Smooth muscle cell (in vitro differentiated cells): ENCODE measurements around the gene RAB17. TPM values are rescaled to one million over a fixed set of nuclear protein-coding genes. Genes with fewer than 3 reads are reported as not detected.

Source experiments
- DNase-seq: peaks from one replicate; lab custom pipeline; 2025; ENCODE audit not compliant: unreplicated experiment; lab: John Stamatoyannopoulos, UW
- H2AFZ ChIP-seq: fragments of 200-600 bp; sonication (generic); 2 replicates; pipeline ENCODE4 v1.6.0; 2016; ENCODE audit warnings: antibody characterized with exemption, low read depth, mild to moderate bottlenecking
- H3F3A ChIP-seq: fragments of 200-600 bp; sonication (generic); 2 replicates; pipeline ENCODE4 v1.6.0; 2017; ENCODE audit warnings: antibody characterized with exemption, low read depth
- H3K27ac ChIP-seq: fragments of 200-600 bp; sonication (generic); 2 replicates; pipeline ENCODE4 v1.5.1; 2016; ENCODE audit warnings: low read depth, mild to moderate bottlenecking
- H3K27me3 ChIP-seq: fragments of 200-600 bp; sonication (generic); 2 replicates; pipeline ENCODE4 v1.6.1; 2016; ENCODE audit warnings: low read depth, mild to moderate bottlenecking
- H3K36me3 ChIP-seq: fragments of 200-600 bp; sonication (generic); 2 replicates; pipeline ENCODE4 v1.5.1; 2016; ENCODE audit warnings: low read depth
- H3K4me1 ChIP-seq: fragments of 200-600 bp; sonication (generic); 2 replicates; pipeline ENCODE4 v1.5.1; 2016; ENCODE audit warnings: low read depth
- H3K4me2 ChIP-seq: fragments of 200-600 bp; sonication (generic); 2 replicates; pipeline ENCODE4 v1.6.0; 2016; ENCODE audit warnings: mild to moderate bottlenecking
- H3K4me3 ChIP-seq: fragments of 200-600 bp; sonication (generic); 2 replicates; pipeline ENCODE4 v1.5.1; 2016; ENCODE audit warnings: mild to moderate bottlenecking
- H3K79me2 ChIP-seq: fragments of 200-600 bp; sonication (generic); 2 replicates; pipeline ENCODE4 v1.6.0; 2016; ENCODE audit warnings: low read depth, mild to moderate bottlenecking
- H3K9ac ChIP-seq: fragments of 200-600 bp; sonication (generic); 2 replicates; pipeline ENCODE4 v1.6.0; 2016; ENCODE audit warnings: low read depth
- H3K9me3 ChIP-seq: fragments of 200-600 bp; sonication (generic); replicated peaks from 2 replicates; pipeline ENCODE4 v1.5.1; 2016; ENCODE audit warnings: low read depth
- H4K20me1 ChIP-seq: fragments of 200-600 bp; sonication (generic); 2 replicates; pipeline ENCODE4 v1.6.0; 2016; ENCODE audit warnings: low read depth
- CTCF ChIP-seq: fragments of 200-600 bp; sonication (generic); IDR thresholded peaks from 2 replicates; pipeline ENCODE4 v1.5.1; 2017; ENCODE audit warnings: borderline replicate concordance, mild to moderate bottlenecking, antibody characterized with exemption; ENCODE audit not compliant: insufficient read depth, poor library complexity, severe bottlenecking
- WGBS: methylation state at CpG from one replicate; pipeline ENCODE4 v1.1.7; 2016; ENCODE audit warnings: low lambda C conversion rate; 5-methylcytosine and 5-hydroxymethylcytosine counted together
- polyA plus RNA-seq: library from polyadenylated mRNA; unstranded; fragments of >200 nt; fragmentation: Nextera tagmentation; extraction: Ambion mirVana; gene quantifications from 2 replicates; pipeline ENCODE4 v1.2.1, GENCODE V29; 2016
- total RNA-seq: library from RNA; depleted of rRNA; stranded (reverse); fragments of >200 nt; gene quantifications from 2 replicates; pipeline ENCODE4 v1.2.3, GENCODE V29; 2014

The RAB17 gene
- total and polyA plus RNA-seq, 2 experiments from 2014 or later, result 0.69 to 1.4 TPM

GRCh38 chr2:237593596-237594320 lies 3.2 kb upstream of the RAB17 start:
- Histone ChIP-seq H4K20me1 (no peaks in the 10 kb centered on the region), H3K4me1 (peaks cover 24% of the 10 kb centered on the region), H3F3A (peaks cover 6% of the 10 kb centered on the region), H3K36me3 (no peaks in the 10 kb centered on the region), H3K9ac (no peak overlapping the region), H3K4me2 (peak overlapping the region; percentile 68), H3K4me3 (no peak overlapping the region), H2AFZ (no peak overlapping the region), H3K9me3 (no peaks in the 10 kb centered on the region), H3K27ac (peak overlapping the region; percentile 52), H3K27me3 (no peaks in the 10 kb centered on the region), H3K79me2 (no peaks in the 10 kb centered on the region)
- DNase-seq, result no peak
- no peak for TF ChIP-seq CTCF
- 87% methylated on average over 17 of the region's 17 CpGs for WGBS

GRCh38 chr2:237593036-237593435 lies 2.5 kb upstream of the RAB17 start:
- H2AFZ ChIP-seq, result no peak overlapping the region
- no peak overlapping the region for H3K4me2 ChIP-seq
- H4K20me1 ChIP-seq, result no peaks in the 10 kb centered on the region
- DNase-seq, result no peak
- H3K9ac ChIP-seq, result no peak overlapping the region
- TF ChIP-seq CTCF, result no peak
- WGBS, result 70% methylated on average over 10 of the region's 10 CpGs
- H3F3A ChIP-seq, result peaks cover 3% of the 10 kb centered on the region
- H3K4me1 ChIP-seq, result peaks cover 24% of the 10 kb centered on the region
- H3K9me3 ChIP-seq, result no peaks in the 10 kb centered on the region
- no peaks in the 10 kb centered on the region for H3K79me2 ChIP-seq
- no peak overlapping the region for H3K4me3 ChIP-seq
- no peaks in the 10 kb centered on the region for H3K27me3 ChIP-seq
- no peak overlapping the region for H3K27ac ChIP-seq
- no peaks in the 10 kb centered on the region for H3K36me3 ChIP-seq

- no peak for TF ChIP-seq CTCF
These were observed 2.0 kb upstream of the RAB17 start for GRCh38 chr2:237592425-237592980.

More at GRCh38 chr2:237592425-237592980, 2.0 kb upstream of the RAB17 start:
- Histone ChIP-seq H3K27ac (no peak overlapping the region), H3K79me2 (no peaks in the 10 kb centered on the region), H3F3A (peaks cover 3% of the 10 kb centered on the region), H3K9ac (no peak overlapping the region), H3K4me1 (peaks cover 24% of the 10 kb centered on the region), H3K27me3 (no peaks in the 10 kb centered on the region), H3K36me3 (no peaks in the 10 kb centered on the region), H3K4me3 (no peak overlapping the region), H2AFZ (no peak overlapping the region), H3K4me2 (no peak overlapping the region), H3K9me3 (no peaks in the 10 kb centered on the region), H4K20me1 (no peaks in the 10 kb centered on the region)
- WGBS, result 94% methylated on average over 18 of the region's 18 CpGs
- no peak for DNase-seq
